Sigmoid colon (tissue), 7 donors: ENCODE measurements around the gene GDPD5. TPM values are rescaled to one million over a fixed set of nuclear protein-coding genes. Genes with fewer than 3 reads are reported as not detected.

Experiments
- DNase-seq: peaks from one replicate; pipeline ENCODE4 v3.0.0-alpha.2; 2019
- H3K27ac ChIP-seq, 4 donors: fragments of 200-600 bp; sonication (generic); one replicate each; pipeline ENCODE4 v1.5.1; 2016 to 2019; ENCODE audit warnings: mild to moderate bottlenecking in 1 of 4
- H3K27me3 ChIP-seq, 3 donors: fragments of 200-600 bp; sonication (generic); one replicate each; pipeline ENCODE4 v1.5.1; 2019; ENCODE audit warnings: mild to moderate bottlenecking in 1 of 3
- H3K36me3 ChIP-seq, 4 donors: fragments of 200-600 bp; sonication (generic); one replicate each; pipeline ENCODE4 v1.5.1; 2016 to 2019
- H3K4me1 ChIP-seq, 4 donors: fragments of 200-600 bp; sonication (generic); one replicate each; pipeline ENCODE4 v1.5.1; 2017 to 2019
- H3K4me3 ChIP-seq, 4 donors: fragments of 200-600 bp; sonication (generic); one replicate each; pipeline ENCODE4 v1.5.1; 2017 to 2019; ENCODE audit warnings: mild to moderate bottlenecking in 2 of 4, moderate library complexity in 1 of 4
- H3K9me3 ChIP-seq, 4 donors: fragments of 200-600 bp in 3 of 4; sonication (generic) in 3 of 4; one replicate each; pipeline versions ENCODE4 v1.5.1 to v1.6.1; 2013 to 2019
- CTCF ChIP-seq, 4 experiments: fragments of 450-650 bp in 3 of 4; fragments of 200-600 bp in 1 of 4; IDR thresholded peaks; one replicate each; pipeline ENCODE4 v1.5.1; 2016 to 2019; ENCODE audit warnings: antibody characterized with exemption in 4 of 4, mild to moderate bottlenecking in 3 of 4, moderate library complexity in 2 of 4
- EP300 ChIP-seq, 4 donors: sonication (generic); formaldehyde crosslinking; IDR thresholded peaks; one replicate each; pipeline ENCODE4 v1.6.1; 2017; ENCODE audit warnings: antibody characterized with exemption in 4 of 4
- POLR2A ChIP-seq, 2 donors: fragments of 450-650 bp; IDR thresholded peaks; one replicate each; pipeline ENCODE4 v1.6.1; 2016; ENCODE audit warnings: antibody characterized with exemption in 2 of 2, mild to moderate bottlenecking in 2 of 2, moderate library complexity in 2 of 2
- POLR2AphosphoS5 ChIP-seq, 4 donors: sonication (generic); formaldehyde crosslinking; IDR thresholded peaks; one replicate each; pipeline ENCODE4 v1.6.1; 2017; ENCODE audit warnings: antibody characterized with exemption in 4 of 4
- WGBS, 2 donors: extraction: QIAGEN DNeasy Blood & Tissue Kit; methylation state at CpG; one replicate each; pipeline ENCODE4 v1.1.7; 2013; 5-methylcytosine and 5-hydroxymethylcytosine counted together
- intact Hi-C: fragments of 100-400 bp; cut with DNase I; formaldehyde crosslinking; loops from one replicate; pipeline ENCODE4 v1.15.1; 2023
- polyA plus RNA-seq, 3 donors: library from polyadenylated mRNA; stranded (reverse); fragments of 200-250 nt; gene quantifications; one replicate each; pipeline ENCODE4 v1.2.3, GENCODE V29; 2013
- total RNA-seq, 4 donors: library from RNA; depleted of rRNA; stranded (reverse); fragments of >200 nt; gene quantifications; one replicate each; pipeline ENCODE4 v1.1.0, GENCODE V29; 2016
- donor health status: healthy with polysubstance abuse.
- donor health status: Bipolar disorder and iron deficiency.
- donor health status: healthy.

GDPD5 gene
- total and polyA plus RNA-seq, 7 donors: 2.4 to 8.1 (median 5.8) TPM; not detected in 1

GRCh38 chr11:75480185-75481175 lies 45.3 kb downstream of the GDPD5 start:
- H3K4me3 ChIP-seq: no peak overlapping the region
- no peaks in the 10 kb centered on the region for H3K36me3 ChIP-seq
- DNase-seq: no peak
- H3K27ac ChIP-seq: no peak overlapping the region
- H3K9me3 ChIP-seq: no peaks in the 10 kb centered on the region
- H3K4me1 ChIP-seq: peaks cover 0 to 16% (median 4%) of the 10 kb centered on the region in 4 donors
- no peaks in the 10 kb centered on the region for H3K27me3 ChIP-seq
- intact Hi-C loops: no loop called here
- 86 to 88% methylated on average over 10 of the region's 10 CpGs for WGBS, 2 donors
- TF ChIP-seq POLR2AphosphoS5 (IDR thresholded peaks at IDR 0.05): no peak
- TF ChIP-seq CTCF (IDR thresholded peaks at IDR 0.05): no peak
- TF ChIP-seq EP300 (IDR thresholded peaks at IDR 0.05): no peak
- no peak for TF ChIP-seq POLR2A (IDR thresholded peaks at IDR 0.05)

- no peak overlapping the region for H3K4me3 ChIP-seq
- intact Hi-C loops: no loop called here
- no peak for DNase-seq
- H3K9me3 ChIP-seq: no peaks in the 10 kb centered on the region
- H3K36me3 ChIP-seq: no peaks in the 10 kb centered on the region
- no peak overlapping the region for H3K27ac ChIP-seq
- H3K27me3 ChIP-seq: no peaks in the 10 kb centered on the region
- H3K4me1 ChIP-seq: peaks cover 0 to 20% (median 10%) of the 10 kb centered on the region in 4 donors
- TF ChIP-seq EP300 (IDR thresholded peaks at IDR 0.05) (no peak), POLR2AphosphoS5 (IDR thresholded peaks at IDR 0.05) (no peak), POLR2A (IDR thresholded peaks at IDR 0.05) (no peak), CTCF (IDR thresholded peaks at IDR 0.05) (no peak)
- 79 to 86% methylated on average over 4 of the region's 4 CpGs for WGBS, 2 donors
Observed at GRCh38 chr11:75479597-75480145, 46.1 kb downstream of the GDPD5 start.

DNA sequence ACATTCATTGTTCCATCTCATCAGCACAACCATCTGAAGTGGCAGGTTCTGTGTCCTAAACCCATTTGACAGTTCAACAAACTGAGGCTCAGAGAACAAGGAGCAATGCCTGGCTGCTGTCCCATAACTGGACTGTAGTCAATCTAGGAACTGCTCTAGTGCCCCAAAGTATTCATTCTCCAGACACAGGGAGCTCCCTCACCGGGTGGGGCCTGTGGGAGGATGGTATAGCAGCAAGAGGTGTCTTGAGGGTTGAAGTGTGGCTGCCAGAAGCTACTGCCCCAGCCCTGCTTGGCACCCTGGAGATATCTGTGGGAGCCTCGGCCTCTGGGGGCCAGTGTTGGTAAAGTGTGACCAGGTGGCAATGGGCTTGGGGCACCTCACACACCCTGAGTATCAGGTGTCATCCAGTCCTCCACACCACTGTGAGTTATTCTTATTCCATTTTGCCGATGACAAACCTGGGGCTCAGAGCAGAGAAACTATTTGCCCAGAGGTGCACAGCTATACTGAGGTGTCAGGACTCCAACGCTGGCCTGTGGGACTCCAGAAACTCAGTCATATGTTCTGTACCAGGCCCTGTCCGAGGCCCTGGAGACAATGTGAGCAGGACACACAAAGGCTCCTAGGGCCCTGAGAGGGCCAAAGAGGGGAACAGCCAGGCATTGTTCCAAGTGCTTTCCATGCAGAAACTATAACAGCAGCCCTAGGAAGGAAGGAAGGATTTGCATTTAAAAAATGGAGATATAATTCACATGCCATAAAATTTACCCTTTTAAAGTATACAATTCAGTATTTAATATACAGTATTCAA lies 46.8 kb downstream of the GDPD5 start:
- H3K4me1 ChIP-seq: peaks cover 0 to 20% (median 12%) of the 10 kb centered on the region in 4 donors
- no peaks in the 10 kb centered on the region for H3K36me3 ChIP-seq
- H3K27me3 ChIP-seq: no peaks in the 10 kb centered on the region
- no peaks in the 10 kb centered on the region for H3K9me3 ChIP-seq
- H3K27ac ChIP-seq: no peak overlapping the region
- TF ChIP-seq CTCF (IDR thresholded peaks at IDR 0.05) (no peak), POLR2A (IDR thresholded peaks at IDR 0.05) (no peak), EP300 (IDR thresholded peaks at IDR 0.05) (no peak), POLR2AphosphoS5 (IDR thresholded peaks at IDR 0.05) (no peak)
- intact Hi-C loops: no loop called here
- no peak for DNase-seq
- H3K4me3 ChIP-seq: no peak overlapping the region
- WGBS, 2 donors: 77 to 87% methylated on average over 5 of the region's 5 CpGs

- no peak for DNase-seq
- Histone ChIP-seq H3K4me1 (peaks cover 0 to 20% (median 12%) of the 10 kb centered on the region in 4 donors), H3K4me3 (no peak overlapping the region), H3K9me3 (no peaks in the 10 kb centered on the region), H3K27ac (no peak overlapping the region), H3K27me3 (no peaks in the 10 kb centered on the region), H3K36me3 (no peaks in the 10 kb centered on the region)
- intact Hi-C loops: no loop called here
- WGBS, 2 donors: 88 to 89% methylated on average over 12 of the region's 12 CpGs
- no peak for TF ChIP-seq POLR2A (IDR thresholded peaks at IDR 0.05)
- TF ChIP-seq EP300 (IDR thresholded peaks at IDR 0.05): no peak
- TF ChIP-seq CTCF (IDR thresholded peaks at IDR 0.05): no peak
- TF ChIP-seq POLR2AphosphoS5 (IDR thresholded peaks at IDR 0.05): no peak
Observed at GRCh38 chr11:75477614-75477935, 48.2 kb downstream of the GDPD5 start.
